Effector memory CD4-positive, alpha-beta T cell (primary cell): ENCODE measurements around the gene CCL15.
"Not testable (repeated sequence)": the region's sequence is repeated elsewhere in the genome, so short reads cannot be mapped to it uniquely, and the experiment has no call there.

Source experiments
- DNase-seq, 3 donors: peaks; one replicate each; pipeline ENCODE4 v3.0.0-alpha.2; 2020
- H3K27ac ChIP-seq: 2 replicates; pipeline ENCODE4 v1.7.0; 2013; ENCODE audit warnings: mild to moderate bottlenecking, low read length, moderate library complexity; ENCODE audit not compliant: insufficient read depth, poor library complexity, severe bottlenecking
- H3K27me3 ChIP-seq: replicated peaks from 2 replicates; pipeline ENCODE4 v1.7.0; 2013; ENCODE audit warnings: mild to moderate bottlenecking, low read length; ENCODE audit not compliant: insufficient read depth, control insufficient read depth, poor library complexity, severe bottlenecking
- H3K36me3 ChIP-seq: 2 replicates; pipeline ENCODE4 v1.7.0; 2013; ENCODE audit warnings: mild to moderate bottlenecking, low read length, moderate library complexity; ENCODE audit not compliant: control insufficient read depth, insufficient read depth
- H3K4me1 ChIP-seq: 2 replicates; pipeline ENCODE4 v1.7.0; 2013; ENCODE audit warnings: low read length, mild to moderate bottlenecking; ENCODE audit not compliant: control insufficient read depth, insufficient read depth, poor library complexity, severe bottlenecking
- H3K4me3 ChIP-seq: 2 replicates; pipeline ENCODE4 v1.7.0; 2013; ENCODE audit warnings: low read length, low read depth, mild to moderate bottlenecking; ENCODE audit not compliant: insufficient read depth, poor library complexity, severe bottlenecking
- H3K9me3 ChIP-seq: 2 replicates; pipeline ENCODE4 v1.7.0; 2013; ENCODE audit warnings: mild to moderate bottlenecking, low read length, moderate library complexity; ENCODE audit not compliant: control insufficient read depth

The CCL15 gene

DNA sequence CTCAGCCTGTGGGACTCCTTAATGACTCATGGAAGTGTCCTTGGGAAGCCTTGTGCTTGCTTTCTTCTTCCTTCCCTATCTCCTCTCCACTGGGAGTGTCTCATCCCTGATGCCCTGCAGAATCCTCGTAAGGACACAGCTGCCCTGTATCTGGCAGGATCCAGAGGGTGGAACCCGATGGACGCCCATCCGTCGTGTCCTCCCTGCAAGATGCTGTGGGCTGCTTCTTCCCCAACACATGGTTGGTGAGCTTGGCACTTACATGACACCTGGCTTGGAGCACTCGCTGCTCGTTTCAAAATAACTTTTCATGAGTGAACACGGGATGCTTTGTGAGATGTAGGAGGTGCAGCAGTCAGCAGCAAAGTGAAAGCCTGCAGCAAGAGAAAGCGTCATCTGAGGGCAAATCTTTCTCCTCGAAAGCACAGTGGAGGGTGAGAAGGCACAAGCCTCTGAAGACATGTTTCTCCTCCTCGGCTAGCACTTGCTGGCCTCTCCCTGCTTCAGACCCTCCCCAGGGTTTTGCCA, 3.3 kb downstream of the CCL15 start:
- H3K9me3 ChIP-seq, result no peaks in the 10 kb centered on the region
- H3K27me3 ChIP-seq, result no peaks in the 10 kb centered on the region
- no peaks in the 10 kb centered on the region for H3K4me1 ChIP-seq
- no peak for DNase-seq
- H3K36me3 ChIP-seq, result no peaks in the 10 kb centered on the region
- no peak overlapping the region for H3K4me3 ChIP-seq
- no peak overlapping the region for H3K27ac ChIP-seq

DNA sequence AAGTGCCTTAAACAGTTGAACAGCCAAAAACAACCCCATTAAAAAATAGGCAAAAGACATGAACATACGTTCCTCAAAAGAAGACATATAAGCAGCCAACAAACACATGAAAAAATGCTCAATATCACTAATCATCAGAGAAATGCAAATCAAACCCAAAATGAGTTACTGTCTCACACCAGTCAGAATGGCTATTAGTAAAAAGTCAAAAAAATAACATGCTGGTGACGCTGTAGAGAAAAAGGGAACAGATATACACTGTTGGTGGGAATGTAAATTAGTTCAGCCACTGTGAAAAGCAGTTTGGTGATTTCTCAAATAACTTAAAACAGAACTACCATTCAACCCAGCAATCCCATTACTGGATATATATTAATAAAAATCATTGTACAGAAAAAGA, 6.0 kb downstream of the CCL15 start:
- not testable (repeated sequence) for H3K27ac ChIP-seq, DNase-seq, H3K4me1 ChIP-seq, H3K4me3 ChIP-seq, H3K36me3 ChIP-seq, H3K27me3 ChIP-seq, H3K9me3 ChIP-seq

DNA sequence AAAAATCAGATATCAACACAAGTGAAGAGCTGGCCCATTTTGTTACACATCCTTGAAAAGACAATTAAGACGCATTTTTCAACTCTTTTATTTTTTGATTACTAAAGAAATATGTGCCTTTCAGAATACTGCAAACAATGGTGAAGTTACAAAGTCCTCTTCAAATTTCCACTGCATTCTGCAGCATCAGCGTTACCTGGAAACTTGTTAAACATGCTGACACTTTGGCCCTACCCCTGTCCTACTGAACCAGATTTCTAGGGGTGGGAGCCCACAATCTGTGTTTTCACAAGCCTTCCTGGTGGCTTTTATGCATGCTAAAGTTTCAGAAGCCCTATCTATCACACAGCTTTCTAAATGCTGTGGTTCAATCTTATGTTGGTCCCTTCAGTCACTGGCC, 10.3 kb downstream of the CCL15 start:
- DNase-seq, result no peak
- no peaks in the 10 kb centered on the region for H3K27me3 ChIP-seq
- H3K27ac ChIP-seq, result no peak overlapping the region
- no peaks in the 10 kb centered on the region for H3K4me1 ChIP-seq
- no peaks in the 10 kb centered on the region for H3K9me3 ChIP-seq
- H3K36me3 ChIP-seq, result no peaks in the 10 kb centered on the region
- no peak overlapping the region for H3K4me3 ChIP-seq

DNA sequence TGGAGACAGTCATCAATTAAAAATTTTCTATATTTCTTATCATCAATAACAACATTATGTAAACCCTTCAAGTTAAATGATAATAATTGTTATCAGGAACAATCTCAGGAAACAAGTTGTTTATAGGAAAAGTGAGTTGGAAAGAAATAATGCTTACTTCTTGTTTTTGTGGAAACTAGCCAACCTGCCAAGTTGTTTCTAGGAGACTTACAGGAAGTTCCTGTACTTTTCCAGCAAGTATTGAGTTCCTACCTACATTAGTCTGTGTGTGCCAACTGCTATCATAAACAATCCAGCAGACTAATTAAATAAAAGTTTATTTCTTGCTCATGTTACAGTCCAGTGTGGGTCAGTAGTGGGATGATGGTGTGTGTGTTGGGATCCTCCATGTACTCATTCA, 13.2 kb downstream of the CCL15 start:
- no peaks in the 10 kb centered on the region for H3K36me3 ChIP-seq
- H3K4me1 ChIP-seq, result no peaks in the 10 kb centered on the region
- H3K4me3 ChIP-seq, result no peak overlapping the region
- no peaks in the 10 kb centered on the region for H3K27me3 ChIP-seq
- no peak overlapping the region for H3K27ac ChIP-seq
- no peak for DNase-seq
- no peaks in the 10 kb centered on the region for H3K9me3 ChIP-seq

DNA sequence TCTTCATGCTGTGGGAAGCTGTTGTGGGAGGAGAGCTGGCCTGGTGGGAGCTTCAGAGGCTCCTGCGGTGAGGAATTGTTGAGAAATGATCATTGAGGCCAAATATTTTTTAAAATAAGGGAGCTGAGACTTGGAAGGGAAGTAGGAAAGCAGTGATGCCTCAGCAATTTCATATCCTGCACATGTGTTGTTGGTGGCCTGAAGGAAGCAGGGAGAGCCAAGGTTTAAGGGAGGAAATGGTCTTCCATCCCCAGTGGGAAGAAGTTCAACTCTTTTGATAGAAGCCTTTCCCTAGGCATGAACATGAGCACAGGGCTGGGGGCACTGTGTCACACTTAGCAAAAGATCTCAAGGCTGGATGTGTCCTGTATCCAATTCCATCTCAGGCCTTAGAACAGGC, 14.7 kb downstream of the CCL15 start, which contains the start of gene CCL14:
Gene CCL14 (minus strand): TSS at position 87 of the 400 bp plus-strand sequence. CDS start 80 bp downstream, at position 7.
- Histone ChIP-seq H3K9me3 (no peaks in the 10 kb centered on the region), H3K4me3 (no peak within 1 kb of the TSS)
- no peak for DNase-seq

DNA sequence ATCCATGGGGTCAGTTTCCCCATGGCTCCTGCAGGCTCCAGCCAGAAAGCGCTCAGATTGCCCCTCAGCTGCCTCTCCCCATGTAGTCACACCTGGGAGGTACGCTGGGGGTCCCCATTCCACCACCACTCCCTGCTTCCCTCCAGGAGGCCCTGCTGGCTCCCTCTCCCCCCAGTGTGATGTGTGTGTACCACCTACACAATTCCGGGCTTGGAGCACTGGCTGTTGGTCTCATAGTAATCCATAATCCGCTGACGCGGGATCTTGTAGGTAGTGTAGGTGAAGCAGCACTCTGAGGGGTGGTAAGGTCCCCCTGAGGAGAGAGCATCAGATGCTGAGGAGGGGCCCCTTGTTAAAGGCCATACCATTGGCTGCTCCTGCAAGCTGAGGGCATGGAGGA, 17.2 kb downstream of the CCL15 start:
- H3K36me3 ChIP-seq, result no peaks in the 10 kb centered on the region
- no peak for DNase-seq
- no peaks in the 10 kb centered on the region for H3K4me1 ChIP-seq
- H3K4me3 ChIP-seq, result no peak overlapping the region
- no peaks in the 10 kb centered on the region for H3K27me3 ChIP-seq
- H3K27ac ChIP-seq, result no peak overlapping the region
- H3K9me3 ChIP-seq, result no peaks in the 10 kb centered on the region

More for the DNA sequence above, 14.7 kb downstream of the CCL15 start, which contains the start of gene CCL14:
- Histone ChIP-seq H3K4me1 (no peaks in the 10 kb centered on the region), H3K27me3 (no peaks in the 10 kb centered on the region), H3K36me3 (no peaks in the 10 kb centered on the region), H3K27ac (no peak within 1 kb of the TSS)

DNA sequence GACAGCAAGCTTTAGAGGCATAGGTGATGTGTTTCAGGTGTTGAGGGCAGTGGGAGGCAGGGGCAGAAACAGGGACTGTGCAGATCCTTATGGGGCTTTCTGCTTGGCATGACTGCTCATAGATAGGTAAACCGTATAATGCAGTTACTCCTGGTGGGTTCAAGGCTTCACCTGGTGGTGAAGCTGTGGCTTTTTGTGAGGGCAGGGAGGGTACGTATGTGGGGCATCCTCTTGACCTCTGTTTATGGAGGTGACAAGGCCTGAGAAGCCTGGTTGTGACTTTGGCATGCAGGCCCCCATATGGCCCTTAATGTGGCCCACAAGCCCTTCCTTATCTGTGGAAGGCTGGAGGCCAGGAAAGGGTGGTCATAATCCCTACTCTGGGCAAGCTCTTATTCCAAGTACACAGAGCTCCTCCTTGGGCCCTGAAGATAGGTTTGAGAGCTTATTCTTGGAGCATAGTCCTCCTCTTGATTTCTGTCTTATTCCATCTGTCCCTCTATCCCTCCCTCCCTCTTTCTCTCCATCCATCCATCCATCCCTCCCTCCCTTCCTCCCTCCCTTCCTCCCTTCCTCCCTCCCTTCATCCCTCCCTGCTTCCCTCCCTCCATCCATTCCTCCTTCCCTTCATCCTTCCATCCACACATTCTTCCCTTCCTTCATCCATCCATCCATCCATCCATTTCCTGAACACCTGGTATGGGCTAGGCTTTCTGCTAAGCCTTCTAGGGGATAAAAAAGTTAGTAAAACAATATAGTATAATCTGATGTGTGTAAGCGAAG, 18.8 kb downstream of the CCL15 start:
- Histone ChIP-seq H3K4me3 (no peak overlapping the region), H3K4me1 (no peaks in the 10 kb centered on the region), H3K9me3 (no peaks in the 10 kb centered on the region), H3K27ac (no peak overlapping the region), H3K36me3 (no peaks in the 10 kb centered on the region), H3K27me3 (no peaks in the 10 kb centered on the region)
- no peak for DNase-seq

DNA sequence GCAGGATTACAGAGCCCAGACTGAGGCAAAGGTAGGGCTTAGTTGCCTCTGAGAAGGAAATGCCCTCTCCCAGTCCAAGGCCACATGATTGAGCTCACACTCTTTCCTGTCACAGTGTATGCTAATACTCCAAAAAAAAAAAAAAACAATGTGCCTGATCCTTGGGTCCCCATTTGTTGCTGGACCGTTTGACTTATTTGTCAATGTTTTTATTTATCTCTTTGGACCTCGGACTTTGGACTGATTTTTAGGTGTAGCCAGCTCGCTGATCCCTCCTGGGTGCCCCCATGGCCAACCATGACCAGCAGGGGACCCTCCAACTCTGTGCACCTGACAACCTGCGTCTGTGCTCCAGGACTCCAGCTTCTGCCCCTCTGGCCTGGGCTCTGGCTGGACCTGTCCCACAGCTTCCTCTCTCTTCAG, 19.4 kb downstream of the CCL15 start:
- no peak for DNase-seq
- Histone ChIP-seq H3K27me3 (no peaks in the 10 kb centered on the region), H3K4me3 (no peak overlapping the region), H3K27ac (no peak overlapping the region), H3K36me3 (no peaks in the 10 kb centered on the region), H3K4me1 (no peaks in the 10 kb centered on the region), H3K9me3 (no peaks in the 10 kb centered on the region)

DNA sequence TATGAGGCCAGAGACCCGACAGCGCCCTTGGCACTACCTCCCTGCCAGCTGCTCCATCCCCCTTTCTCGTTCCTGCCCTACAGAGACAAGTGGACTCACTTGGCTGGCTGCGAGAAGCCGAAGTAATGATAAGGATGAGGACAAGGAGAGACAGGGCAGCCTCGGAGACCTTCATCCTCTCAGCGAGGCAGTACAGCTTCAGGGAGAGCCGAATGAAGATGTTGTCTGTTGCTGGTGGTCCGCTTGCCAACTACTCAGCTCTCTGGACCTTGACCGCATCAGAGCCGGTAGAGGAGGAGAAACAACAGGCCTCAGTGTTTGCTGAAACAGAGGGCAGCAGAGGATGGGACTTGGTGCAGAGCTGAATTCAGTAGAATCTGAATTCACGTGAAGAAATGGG, 20.1 kb downstream of the CCL15 start, which contains the start of gene CCL16:
Gene CCL16 (minus strand): TSS at position 252 of the 400 bp plus-strand sequence. CDS start 77 bp downstream, at position 175.
- Histone ChIP-seq H3K36me3 (no peaks in the 10 kb centered on the region), H3K4me3 (no peak within 1 kb of the TSS), H3K27me3 (peaks cover 1% of the 10 kb centered on the region), H3K9me3 (no peaks in the 10 kb centered on the region), H3K4me1 (no peaks in the 10 kb centered on the region), H3K27ac (no peak within 1 kb of the TSS)
- no peak for DNase-seq

DNA sequence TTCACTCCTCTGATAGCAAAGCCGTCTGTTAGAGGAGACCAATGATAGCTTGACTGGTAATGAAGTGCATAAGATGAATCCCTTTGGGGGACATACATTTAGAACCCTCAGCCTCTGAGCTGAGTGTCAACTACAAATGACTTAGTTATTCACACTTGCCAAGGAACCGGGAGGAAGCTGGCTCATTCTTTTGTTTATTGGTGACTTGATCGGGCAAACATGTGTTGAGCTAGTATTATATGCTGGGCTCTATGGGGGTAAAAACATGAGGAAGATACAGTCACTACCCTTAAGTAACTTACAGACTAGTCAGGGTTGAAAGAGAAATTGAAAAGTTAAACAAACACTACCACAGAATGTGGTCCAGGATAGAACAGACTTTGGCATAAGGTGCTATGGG, 23.0 kb downstream of the CCL15 start:
- Histone ChIP-seq H3K4me3 (no peak overlapping the region), H3K36me3 (no peaks in the 10 kb centered on the region), H3K9me3 (no peaks in the 10 kb centered on the region), H3K27ac (no peak overlapping the region), H3K4me1 (no peaks in the 10 kb centered on the region), H3K27me3 (peaks cover 3% of the 10 kb centered on the region)
- DNase-seq, result no peak
